ENCODE results near the gene TNKS2.

DNA sequence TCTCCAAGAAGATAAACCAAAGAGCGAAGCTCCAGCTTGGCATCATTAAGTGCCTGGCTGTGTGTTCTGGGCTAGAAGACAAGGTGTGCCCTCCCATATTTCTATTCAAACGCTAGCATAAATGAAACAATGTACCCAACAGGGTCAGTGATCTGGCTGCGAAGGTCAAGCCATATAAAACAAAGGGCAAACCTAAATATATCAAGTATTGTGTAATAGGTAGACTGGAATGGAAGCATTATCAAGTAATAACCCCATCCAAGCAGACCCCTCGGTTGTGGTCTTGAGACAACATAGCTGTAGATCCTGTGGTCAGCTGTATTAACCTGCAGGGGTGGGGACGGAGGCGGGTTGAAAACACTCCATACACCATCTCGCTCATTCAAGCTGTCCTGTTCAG is 31.6 kb upstream of the TNKS2 start:
- TF ChIP-seq, protein P1, sequence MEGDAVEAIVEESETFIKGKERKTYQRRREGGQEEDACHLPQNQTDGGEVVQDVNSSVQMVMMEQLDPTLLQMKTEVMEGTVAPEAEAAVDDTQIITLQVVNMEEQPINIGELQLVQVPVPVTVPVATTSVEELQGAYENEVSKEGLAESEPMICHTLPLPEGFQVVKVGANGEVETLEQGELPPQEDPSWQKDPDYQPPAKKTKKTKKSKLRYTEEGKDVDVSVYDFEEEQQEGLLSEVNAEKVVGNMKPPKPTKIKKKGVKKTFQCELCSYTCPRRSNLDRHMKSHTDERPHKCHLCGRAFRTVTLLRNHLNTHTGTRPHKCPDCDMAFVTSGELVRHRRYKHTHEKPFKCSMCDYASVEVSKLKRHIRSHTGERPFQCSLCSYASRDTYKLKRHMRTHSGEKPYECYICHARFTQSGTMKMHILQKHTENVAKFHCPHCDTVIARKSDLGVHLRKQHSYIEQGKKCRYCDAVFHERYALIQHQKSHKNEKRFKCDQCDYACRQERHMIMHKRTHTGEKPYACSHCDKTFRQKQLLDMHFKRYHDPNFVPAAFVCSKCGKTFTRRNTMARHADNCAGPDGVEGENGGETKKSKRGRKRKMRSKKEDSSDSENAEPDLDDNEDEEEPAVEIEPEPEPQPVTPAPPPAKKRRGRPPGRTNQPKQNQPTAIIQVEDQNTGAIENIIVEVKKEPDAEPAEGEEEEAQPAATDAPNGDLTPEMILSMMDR (IDR thresholded peaks at IDR 0.05; ENCODE audit: poor library complexity): no peak
- no peak for TF ChIP-seq EZH2 (IDR thresholded peaks at IDR 0.05; ENCODE audit: borderline replicate concordance)

Measured in hepatocyte (in vitro differentiated cells).